Activated B cell treated with CpG ODN at 0.5 μM for 24 hours (primary cell): Measurements from ENCODE around the gene PHGDH. TPM values are rescaled to one million over a fixed set of nuclear protein-coding genes. Genes with fewer than 3 reads are reported as not detected.
"Not testable (repeated sequence)": the region's sequence is repeated elsewhere in the genome, so short reads cannot be mapped to it uniquely, and the experiment has no call there.

Source experiments
- ATAC-seq: fragments of 200-7000 bp; cut with Tn5 transposase; one replicate; pipeline ENCODE4 v1.10.0; 2021; ENCODE audit warnings: low read depth, mild to moderate bottlenecking, moderate library complexity
- CTCF ChIA-PET: fragments of 350-600 bp; sonication (Branson Sonifier 250); formaldehyde crosslinking; loops from one replicate; lab custom pipeline; 2021; ENCODE audit warnings: antibody characterized with exemption; lab: Charles Lee
- POLR2A ChIA-PET: fragments of 350-600 bp; sonication (Branson Sonifier 250); formaldehyde crosslinking; loops from one replicate; lab custom pipeline; 2021; ENCODE audit warnings: antibody characterized with exemption; lab: Charles Lee
- DNase-seq: peaks from one replicate; pipeline ENCODE4 v3.0.0; 2022
- H3K27ac Mint-ChIP-seq: one replicate; pipeline ENCODE4 v1.8.0; 2020; ENCODE audit warnings: mixed read lengths
- H3K27me3 Mint-ChIP-seq: one replicate; pipeline ENCODE4 v1.8.0; 2021; ENCODE audit warnings: mixed read lengths
- H3K36me3 Mint-ChIP-seq: one replicate; pipeline ENCODE4 v1.8.0; 2021; ENCODE audit warnings: low read depth, mixed read lengths
- H3K4me1 Mint-ChIP-seq: one replicate; pipeline ENCODE4 v1.8.0; 2021; ENCODE audit warnings: mixed read lengths
- H3K4me3 Mint-ChIP-seq: one replicate; pipeline ENCODE4 v1.8.0; 2020; ENCODE audit warnings: mild to moderate bottlenecking, mixed read lengths
- H3K9me3 Mint-ChIP-seq: one replicate; pipeline ENCODE4 v1.8.0; 2020; ENCODE audit warnings: mixed read lengths
- CTCF ChIP-seq: fragments of 200-600 bp; IDR thresholded peaks from one replicate; pipeline ENCODE4 v1.8.0; 2022; ENCODE audit warnings: antibody characterized with exemption, mild to moderate bottlenecking
- intact Hi-C: fragments of 100-400 bp; cut with micrococcal nuclease; formaldehyde crosslinking; loops from one replicate; pipeline ENCODE4 v1.15.1; 2024
- total RNA-seq: library from RNA; stranded (reverse); gene quantifications from 2 replicates; pipeline ENCODE4 v1.2.3, GENCODE V29; 2022

The PHGDH gene
- total RNA-seq, 1 donor from 2014 or later = 51.6 TPM

- H3K27ac Mint-ChIP-seq = no peak overlapping the region
- H3K4me1 Mint-ChIP-seq = no peaks in the 10 kb centered on the region
- DNase-seq = no peak
- no peaks in the 10 kb centered on the region for H3K9me3 Mint-ChIP-seq
- ChIA-PET CTCF (no interaction called here), POLR2A (no interaction called here)
- peaks cover 11% of the 10 kb centered on the region for H3K27me3 Mint-ChIP-seq
- H3K36me3 Mint-ChIP-seq = no peaks in the 10 kb centered on the region
- ATAC-seq = no peak
- no peak overlapping the region for H3K4me3 Mint-ChIP-seq
- TF ChIP-seq CTCF = no peak
- intact Hi-C loops = no loop called here
Observed at GRCh38 chr1:119783354-119784185, 71.8 kb downstream of the PHGDH start.

DNA sequence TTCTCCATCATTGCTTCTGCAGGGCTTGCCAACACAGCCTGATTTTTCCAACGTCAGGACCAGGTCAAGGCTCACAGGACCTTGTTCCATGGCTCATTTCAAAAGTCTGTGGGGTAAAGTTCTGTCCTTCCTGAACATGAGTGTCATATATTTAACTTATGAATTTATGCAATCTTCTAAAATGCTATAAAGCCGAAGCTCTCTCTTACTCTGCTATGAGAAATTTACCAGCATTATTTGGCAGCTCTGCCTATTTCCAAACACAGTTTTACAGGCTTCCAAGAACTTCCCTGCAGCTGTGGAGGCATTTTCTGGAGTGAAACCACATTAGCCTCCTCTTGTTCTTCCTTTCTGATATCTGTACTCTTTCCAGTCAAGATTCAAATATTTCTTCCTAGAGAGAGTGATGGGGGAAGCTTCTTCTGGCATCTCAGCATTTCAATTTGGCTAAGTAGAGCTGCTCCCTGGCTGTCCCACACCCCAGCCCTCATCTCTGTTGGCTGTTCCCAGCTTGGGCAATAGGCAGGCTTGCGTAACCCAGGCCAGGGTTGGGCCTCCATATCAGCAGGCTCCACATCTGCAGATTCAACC lies 72.6 kb downstream of the PHGDH start:
- intact Hi-C loops = no loop called here
- H3K4me3 Mint-ChIP-seq = no peak overlapping the region
- TF ChIP-seq CTCF = no peak
- no peaks in the 10 kb centered on the region for H3K4me1 Mint-ChIP-seq
- ChIA-PET CTCF (no interaction called here), POLR2A (no interaction called here)
- ATAC-seq (no peak), DNase-seq (no peak)
- H3K9me3 Mint-ChIP-seq = no peaks in the 10 kb centered on the region
- no peaks in the 10 kb centered on the region for H3K36me3 Mint-ChIP-seq
- no peak overlapping the region for H3K27ac Mint-ChIP-seq
- peaks cover 11% of the 10 kb centered on the region for H3K27me3 Mint-ChIP-seq

- ATAC-seq, H3K9me3 Mint-ChIP-seq, H3K4me3 Mint-ChIP-seq, POLR2A ChIA-PET, intact Hi-C loops, H3K36me3 Mint-ChIP-seq, DNase-seq, H3K4me1 Mint-ChIP-seq, CTCF ChIA-PET, H3K27ac Mint-ChIP-seq: not testable (repeated sequence)
- peaks cover 16% of the 10 kb centered on the region for H3K27me3 Mint-ChIP-seq
Observed at GRCh38 chr1:119786046-119786445, 74.3 kb downstream of the PHGDH start.

- intact Hi-C loops, DNase-seq, H3K4me3 Mint-ChIP-seq, H3K36me3 Mint-ChIP-seq, CTCF ChIA-PET, H3K27ac Mint-ChIP-seq, H3K9me3 Mint-ChIP-seq, ATAC-seq, H3K4me1 Mint-ChIP-seq, POLR2A ChIA-PET: not testable (repeated sequence)
- peaks cover 16% of the 10 kb centered on the region for H3K27me3 Mint-ChIP-seq
Observed at GRCh38 chr1:119786473-119787050, 74.8 kb downstream of the PHGDH start.

- Mint-ChIP-seq H3K4me3 (no peak overlapping the region), H3K9me3 (no peaks in the 10 kb centered on the region), H3K36me3 (no peaks in the 10 kb centered on the region), H3K27ac (no peak overlapping the region), H3K4me1 (no peaks in the 10 kb centered on the region), H3K27me3 (peaks cover 22% of the 10 kb centered on the region)
- intact Hi-C loops = no loop called here
- no peak for ATAC-seq
- ChIA-PET POLR2A (no interaction called here), CTCF (no interaction called here)
- DNase-seq = no peak
- no peak for TF ChIP-seq CTCF
Observed at GRCh38 chr1:119787776-119788175, 76.0 kb downstream of the PHGDH start.
